ENCODE results near the gene NEURL3. TPM values are rescaled to one million over a fixed set of nuclear protein-coding genes. Genes with fewer than 3 reads are reported as not detected.

Gene NEURL3
- total and polyA plus RNA-seq, 2 donors (not counting 1 experiment from before 2014, with no cell fraction given) = not detected

DNA sequence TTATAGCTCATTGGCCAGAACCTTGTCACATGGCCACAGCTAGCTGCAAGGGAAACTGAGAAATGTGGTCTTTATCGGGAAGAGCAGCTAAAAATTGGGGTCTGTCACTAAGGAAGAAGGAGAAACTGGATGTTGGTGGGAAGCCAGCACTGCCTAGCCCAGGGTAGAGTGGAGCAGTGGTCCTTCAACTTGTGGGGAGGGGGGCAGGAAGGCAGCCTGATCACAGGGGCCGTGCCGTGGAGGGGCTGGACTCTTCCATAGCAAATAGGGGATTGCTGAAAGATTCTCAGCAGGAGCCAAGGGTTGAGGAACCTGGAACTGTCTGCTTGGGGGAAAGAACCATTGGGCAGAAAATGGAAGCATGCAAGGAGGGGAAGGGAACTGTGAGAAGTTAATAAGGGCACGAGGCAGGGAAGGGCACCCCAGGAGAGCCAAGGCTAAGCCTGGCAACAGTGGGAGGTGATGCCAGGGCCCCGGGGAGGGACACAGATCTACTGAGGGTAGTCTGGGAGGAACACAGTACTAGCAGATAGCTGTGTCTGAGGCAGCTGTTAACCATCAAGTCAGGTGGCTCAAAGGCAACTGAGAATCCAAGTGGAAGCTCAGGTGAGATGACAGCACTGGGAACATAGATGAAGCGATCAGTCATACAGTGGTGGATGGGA lies 5.9 kb upstream of the NEURL3 start:
- Histone ChIP-seq H3K4me2 (ENCODE audit: extremely low read depth, insufficient read depth, low read length) (no peak overlapping the region), H2AFZ (ENCODE audit: low read length) (no peak overlapping the region), H3K9me3 (ENCODE audit: control insufficient read depth, insufficient read depth, low read depth, low read length) (no peaks in the 10 kb centered on the region)

DNA sequence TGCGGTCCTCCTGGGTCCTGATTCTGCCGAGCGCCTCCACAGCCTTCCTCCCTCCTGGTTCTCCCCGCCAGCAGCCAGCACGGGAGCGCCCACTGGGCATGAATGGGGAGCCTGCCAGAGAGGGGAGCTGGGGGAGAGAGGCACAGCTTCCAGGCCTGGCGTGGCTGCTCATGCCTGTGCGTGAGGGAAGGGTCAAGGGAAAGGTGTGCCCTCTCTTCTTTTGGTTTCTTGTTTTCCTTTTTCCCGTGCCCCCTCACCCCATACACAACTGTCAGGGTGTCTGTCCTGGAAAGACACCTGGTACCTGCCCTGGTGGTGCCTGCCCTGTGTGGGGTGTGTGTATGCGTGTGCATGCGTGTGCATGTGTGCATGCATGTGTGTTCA lies 4.7 kb upstream of the NEURL3 start:
- no peak for DNase-seq (ENCODE audit: low read depth in 2 of 2)
- Histone ChIP-seq H3K9me3 (ENCODE audit: control insufficient read depth, insufficient read depth, low read depth, low read length) (no peaks in the 10 kb centered on the region), H3K27me3 (ENCODE audit: control insufficient read depth, insufficient read depth, low read length) (peaks cover 18% of the 10 kb centered on the region), H3K9ac (ENCODE audit: insufficient read depth, low read length) (no peak overlapping the region), H2AFZ (ENCODE audit: low read length) (no peak overlapping the region), H3K36me3 (ENCODE audit: control insufficient read depth, insufficient read depth, low read length) (no peaks in the 10 kb centered on the region), H3K79me2 (ENCODE audit: control insufficient read depth, insufficient read depth, low read length) (no peaks in the 10 kb centered on the region), H3K4me1 (ENCODE audit: control insufficient read depth, extremely low read depth, insufficient read depth, low read length) (peaks cover 3% of the 10 kb centered on the region), H3K27ac (ENCODE audit: insufficient read depth, low read length) (no peak overlapping the region), H3K4me3 (replicated peaks in 1 of 4; ENCODE audit: control extremely low read depth in 1 of 4, insufficient read depth in 1 of 4, low read depth in 3 of 4, low read length in 4 of 4) (no peak overlapping the region), H4K20me1 (ENCODE audit: control insufficient read depth, extremely low read depth, insufficient read depth, low read length) (no peaks in the 10 kb centered on the region), H3K4me2 (ENCODE audit: extremely low read depth, insufficient read depth, low read length) (no peak overlapping the region)
- TF ChIP-seq, protein P1, sequence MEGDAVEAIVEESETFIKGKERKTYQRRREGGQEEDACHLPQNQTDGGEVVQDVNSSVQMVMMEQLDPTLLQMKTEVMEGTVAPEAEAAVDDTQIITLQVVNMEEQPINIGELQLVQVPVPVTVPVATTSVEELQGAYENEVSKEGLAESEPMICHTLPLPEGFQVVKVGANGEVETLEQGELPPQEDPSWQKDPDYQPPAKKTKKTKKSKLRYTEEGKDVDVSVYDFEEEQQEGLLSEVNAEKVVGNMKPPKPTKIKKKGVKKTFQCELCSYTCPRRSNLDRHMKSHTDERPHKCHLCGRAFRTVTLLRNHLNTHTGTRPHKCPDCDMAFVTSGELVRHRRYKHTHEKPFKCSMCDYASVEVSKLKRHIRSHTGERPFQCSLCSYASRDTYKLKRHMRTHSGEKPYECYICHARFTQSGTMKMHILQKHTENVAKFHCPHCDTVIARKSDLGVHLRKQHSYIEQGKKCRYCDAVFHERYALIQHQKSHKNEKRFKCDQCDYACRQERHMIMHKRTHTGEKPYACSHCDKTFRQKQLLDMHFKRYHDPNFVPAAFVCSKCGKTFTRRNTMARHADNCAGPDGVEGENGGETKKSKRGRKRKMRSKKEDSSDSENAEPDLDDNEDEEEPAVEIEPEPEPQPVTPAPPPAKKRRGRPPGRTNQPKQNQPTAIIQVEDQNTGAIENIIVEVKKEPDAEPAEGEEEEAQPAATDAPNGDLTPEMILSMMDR (conservative IDR thresholded peaks at IDR 0.05 in 1 of 2, IDR thresholded peaks at IDR 0.05 in 1 of 2; ENCODE audit: low read depth in 1 of 2, low read length in 2 of 2) = no peak
- no peak for TF ChIP-seq EZH2 (IDR thresholded peaks at IDR 0.05; ENCODE audit: low read length, missing control alignments)

More for the DNA sequence above, 5.9 kb upstream of the NEURL3 start:
- Histone ChIP-seq H3K4me1 (ENCODE audit: control insufficient read depth, extremely low read depth, insufficient read depth, low read length) (peaks cover 3% of the 10 kb centered on the region), H3K27ac (ENCODE audit: insufficient read depth, low read length) (no peak overlapping the region), H3K4me3 (replicated peaks in 1 of 4; ENCODE audit: control extremely low read depth in 1 of 4, insufficient read depth in 1 of 4, low read depth in 3 of 4, low read length in 4 of 4) (no peak overlapping the region), H3K9ac (ENCODE audit: insufficient read depth, low read length) (no peak overlapping the region), H3K27me3 (ENCODE audit: control insufficient read depth, insufficient read depth, low read length) (peaks cover 18% of the 10 kb centered on the region), H4K20me1 (ENCODE audit: control insufficient read depth, extremely low read depth, insufficient read depth, low read length) (no peaks in the 10 kb centered on the region), H3K36me3 (ENCODE audit: control insufficient read depth, insufficient read depth, low read length) (no peaks in the 10 kb centered on the region), H3K79me2 (ENCODE audit: control insufficient read depth, insufficient read depth, low read length) (no peaks in the 10 kb centered on the region)
- TF ChIP-seq EZH2 (IDR thresholded peaks at IDR 0.05; ENCODE audit: low read length, missing control alignments) = no peak
- TF ChIP-seq, protein P1 (conservative IDR thresholded peaks at IDR 0.05 in 1 of 2, IDR thresholded peaks at IDR 0.05 in 1 of 2; ENCODE audit: low read depth in 1 of 2, low read length in 2 of 2) = no peak
- DNase-seq (ENCODE audit: low read depth in 2 of 2) = no peak

DNA sequence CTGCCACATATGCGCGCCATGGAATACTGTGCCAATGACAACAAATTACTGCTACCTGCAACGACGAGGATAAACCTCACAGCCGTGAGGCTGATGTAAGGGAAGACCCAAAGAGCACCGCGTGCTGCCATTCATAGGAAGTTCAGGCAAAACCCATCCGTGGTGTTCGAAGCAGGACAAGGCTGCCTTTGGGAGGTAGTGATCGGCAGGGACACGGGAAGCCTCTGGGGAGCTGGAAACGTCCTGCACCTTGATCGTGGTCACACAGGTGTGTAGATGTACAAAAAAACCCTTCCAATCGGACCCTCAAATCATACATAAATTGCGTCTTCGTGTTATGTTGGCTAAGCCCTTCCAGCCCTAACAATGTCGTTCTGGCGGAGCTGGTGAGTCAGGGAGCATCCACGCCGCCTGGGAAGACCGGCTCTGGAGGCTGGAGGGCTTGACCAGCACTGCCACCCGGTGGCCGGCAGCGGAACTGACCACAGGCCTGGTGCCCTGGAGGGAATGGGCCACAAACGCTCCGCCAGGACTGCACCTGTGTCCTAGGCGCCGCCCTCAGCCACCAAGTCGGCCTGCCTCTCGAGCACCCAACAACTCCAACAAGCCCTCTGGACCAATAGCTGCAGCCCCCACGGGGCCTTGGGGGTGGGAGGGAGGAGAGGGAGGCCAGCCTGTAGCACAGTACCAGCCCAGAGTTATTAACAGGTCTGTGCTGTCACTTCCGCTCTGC lies 4.1 kb upstream of the NEURL3 start:
- Histone ChIP-seq H3K79me2 (ENCODE audit: control insufficient read depth, insufficient read depth, low read length) (no peaks in the 10 kb centered on the region), H4K20me1 (ENCODE audit: control insufficient read depth, extremely low read depth, insufficient read depth, low read length) (no peaks in the 10 kb centered on the region), H3K4me3 (replicated peaks in 1 of 4; ENCODE audit: control extremely low read depth in 1 of 4, insufficient read depth in 1 of 4, low read depth in 3 of 4, low read length in 4 of 4) (no peak overlapping the region), H3K9me3 (ENCODE audit: control insufficient read depth, insufficient read depth, low read depth, low read length) (no peaks in the 10 kb centered on the region), H3K27ac (ENCODE audit: insufficient read depth, low read length) (no peak overlapping the region), H3K36me3 (ENCODE audit: control insufficient read depth, insufficient read depth, low read length) (no peaks in the 10 kb centered on the region), H3K4me2 (ENCODE audit: extremely low read depth, insufficient read depth, low read length) (no peak overlapping the region), H2AFZ (ENCODE audit: low read length) (no peak overlapping the region), H3K27me3 (ENCODE audit: control insufficient read depth, insufficient read depth, low read length) (peaks cover 18% of the 10 kb centered on the region), H3K4me1 (ENCODE audit: control insufficient read depth, extremely low read depth, insufficient read depth, low read length) (peaks cover 3% of the 10 kb centered on the region), H3K9ac (ENCODE audit: insufficient read depth, low read length) (no peak overlapping the region)
- DNase-seq (ENCODE audit: low read depth in 2 of 2) = peak; percentile 76 to 85
- TF ChIP-seq, protein P1 (conservative IDR thresholded peaks at IDR 0.05 in 1 of 2, IDR thresholded peaks at IDR 0.05 in 1 of 2; ENCODE audit: low read depth in 1 of 2, low read length in 2 of 2) = peak; percentile 91 to 94
- no peak for TF ChIP-seq EZH2 (IDR thresholded peaks at IDR 0.05; ENCODE audit: low read length, missing control alignments)
